ENCODE results near the gene SH3RF1. TPM values are rescaled to one million over a fixed set of nuclear protein-coding genes. Genes with fewer than 3 reads are reported as not detected.
A peak's percentile ranks its signal among the peaks of the same experiment; 100 is the strongest.

Gene SH3RF1
- total and polyA plus RNA-seq, 2 of the 13 experiments (the other 11 are each of a cell fraction or from before 2014, with no cell fraction given) = 3.1 to 3.2 TPM

DNA sequence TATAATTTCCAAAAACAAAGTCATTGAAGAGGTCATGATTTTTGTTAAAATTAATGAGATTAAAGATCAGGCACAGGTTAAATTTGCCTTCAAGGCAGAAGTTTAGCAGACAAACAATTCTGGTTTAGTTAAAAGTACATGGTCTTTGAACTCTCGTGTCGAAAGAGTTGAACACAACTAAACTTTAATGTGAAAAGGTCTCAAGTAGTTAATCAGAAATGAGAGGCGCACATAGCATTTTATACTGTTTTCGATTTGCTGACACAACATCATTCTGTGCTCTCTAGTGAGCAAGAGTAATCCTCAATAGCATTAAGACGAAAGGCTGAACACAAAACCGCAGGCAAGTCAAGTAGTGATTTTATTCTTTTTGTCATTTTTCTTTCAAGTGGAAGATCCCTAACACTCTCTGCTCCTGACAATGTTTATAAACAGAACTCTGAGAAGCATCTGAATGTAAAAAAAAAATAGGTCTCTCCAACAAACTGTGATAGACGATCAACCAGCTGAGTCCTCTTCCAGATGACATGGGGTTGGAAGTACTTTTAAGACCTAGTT lies 49.8 kb downstream of the SH3RF1 start (continued):
- TF ChIP-seq, protein P1, sequence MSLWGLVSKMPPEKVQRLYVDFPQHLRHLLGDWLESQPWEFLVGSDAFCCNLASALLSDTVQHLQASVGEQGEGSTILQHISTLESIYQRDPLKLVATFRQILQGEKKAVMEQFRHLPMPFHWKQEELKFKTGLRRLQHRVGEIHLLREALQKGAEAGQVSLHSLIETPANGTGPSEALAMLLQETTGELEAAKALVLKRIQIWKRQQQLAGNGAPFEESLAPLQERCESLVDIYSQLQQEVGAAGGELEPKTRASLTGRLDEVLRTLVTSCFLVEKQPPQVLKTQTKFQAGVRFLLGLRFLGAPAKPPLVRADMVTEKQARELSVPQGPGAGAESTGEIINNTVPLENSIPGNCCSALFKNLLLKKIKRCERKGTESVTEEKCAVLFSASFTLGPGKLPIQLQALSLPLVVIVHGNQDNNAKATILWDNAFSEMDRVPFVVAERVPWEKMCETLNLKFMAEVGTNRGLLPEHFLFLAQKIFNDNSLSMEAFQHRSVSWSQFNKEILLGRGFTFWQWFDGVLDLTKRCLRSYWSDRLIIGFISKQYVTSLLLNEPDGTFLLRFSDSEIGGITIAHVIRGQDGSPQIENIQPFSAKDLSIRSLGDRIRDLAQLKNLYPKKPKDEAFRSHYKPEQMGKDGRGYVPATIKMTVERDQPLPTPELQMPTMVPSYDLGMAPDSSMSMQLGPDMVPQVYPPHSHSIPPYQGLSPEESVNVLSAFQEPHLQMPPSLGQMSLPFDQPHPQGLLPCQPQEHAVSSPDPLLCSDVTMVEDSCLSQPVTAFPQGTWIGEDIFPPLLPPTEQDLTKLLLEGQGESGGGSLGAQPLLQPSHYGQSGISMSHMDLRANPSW (CRISPR knock-in tag; IDR thresholded peaks at IDR 0.05; ENCODE audit: borderline replicate concordance) = no peak
- TF ChIP-seq SRSF9 (IDR thresholded peaks at IDR 0.05; ENCODE audit: borderline replicate concordance, insufficient read depth, low read depth, low read length, poor library complexity, severe bottlenecking) (no peak), ASH2L (IDR thresholded peaks at IDR 0.05; ENCODE audit: insufficient read length, low read depth, low read length) (peak; percentile 29), PRMT3 (CRISPR knock-in tag; IDR thresholded peaks at IDR 0.05; ENCODE audit: borderline replicate concordance, low read depth) (no peak), MAFF (IDR thresholded peaks at IDR 0.05; ENCODE audit: low read depth, low read length) (peak; percentile 68), BCL6 (CRISPR knock-in tag; IDR thresholded peaks at IDR 0.05) (no peak), ZFP36L2 (CRISPR knock-in tag; IDR thresholded peaks at IDR 0.05) (no peak), EEA1 (CRISPR knock-in tag; IDR thresholded peaks at IDR 0.05; ENCODE audit: borderline replicate concordance) (no peak), ZUFSP (CRISPR knock-in tag; IDR thresholded peaks at IDR 0.05; ENCODE audit: borderline replicate concordance) (no peak), FOXA3 (CRISPR knock-in tag; IDR thresholded peaks at IDR 0.05) (no peak), PCBP1 (IDR thresholded peaks at IDR 0.05; ENCODE audit: borderline replicate concordance, low read depth, low read length) (no peak), GMEB2 (CRISPR knock-in tag; IDR thresholded peaks at IDR 0.05; ENCODE audit: low read depth) (no peak)

Measured in HepG2 (cell line).